HL-60/S4 treated with retinoic acid at 250 ng/mL for 4 days and 3 days (cell line): Measurements from ENCODE around the gene OXT.

Experiments used
- in situ Hi-C: fragments of 300-500 bp; cut with MboI; formaldehyde crosslinking; loops from 2 replicates; pipeline ENCODE4 v1.7.0; 2022; ENCODE audit warnings: low sequenced_read_pairs

OXT gene

DNA sequence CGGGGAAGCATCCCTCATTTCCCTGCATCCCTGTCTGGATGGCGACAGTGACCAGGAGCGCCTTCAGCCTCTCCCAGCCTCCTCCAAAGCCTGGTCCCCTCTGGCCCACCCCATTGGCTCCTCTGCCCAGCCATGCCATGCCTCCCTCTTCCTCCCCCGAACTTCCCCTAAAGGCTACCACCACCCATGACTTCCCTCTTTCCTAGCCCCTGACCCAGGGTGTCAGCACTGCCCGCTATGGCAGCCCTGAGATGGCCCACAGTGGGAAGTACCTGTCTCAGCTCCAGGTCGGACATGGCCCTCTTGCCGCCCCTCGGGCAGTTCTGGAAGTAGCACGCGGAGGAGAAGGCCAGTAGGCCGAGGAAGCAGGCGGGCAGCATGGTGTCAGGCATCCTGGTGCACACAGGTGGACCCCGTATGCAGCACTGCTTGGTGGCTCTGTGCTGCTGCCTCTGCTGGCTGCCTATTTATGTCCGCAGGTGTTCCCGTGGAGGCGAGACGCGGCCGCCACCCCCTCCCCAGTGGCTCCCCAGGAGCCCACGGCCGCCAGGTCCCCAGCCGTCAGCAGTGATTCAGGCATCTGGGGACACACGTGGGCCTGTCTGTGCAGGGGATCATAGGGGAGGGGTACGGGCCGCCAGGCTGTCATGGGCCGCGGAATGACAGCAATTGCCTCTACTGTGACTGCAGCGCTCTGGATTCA, 13.0 kb downstream of the OXT start, which contains the start of gene AVP:
TSS of gene AVP (minus strand) at position 442 of the 703 bp plus-strand sequence. CDS start at position 392, 50 bp downstream.
- in situ Hi-C loops = no loop called here

DNA sequence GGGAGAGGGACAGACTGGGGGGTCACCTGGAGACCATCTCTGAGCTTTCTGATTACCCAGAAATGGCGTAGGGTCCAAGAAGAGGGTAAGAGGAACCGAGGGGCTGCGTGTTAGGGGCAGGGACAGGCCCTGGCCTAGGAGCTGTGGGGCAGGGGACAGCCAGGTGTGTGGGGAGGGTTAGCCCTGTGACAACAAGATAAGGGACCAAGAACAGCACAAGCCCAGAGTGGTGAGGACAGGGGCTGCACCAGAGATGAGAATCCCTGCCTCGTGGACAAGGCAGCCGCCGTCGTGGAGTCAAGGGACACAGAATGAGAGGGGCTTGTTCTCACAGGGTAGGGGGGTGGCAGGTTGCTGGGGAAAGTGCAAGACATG, 13.6 kb downstream of the OXT start:
- in situ Hi-C loops = no loop called here

DNA sequence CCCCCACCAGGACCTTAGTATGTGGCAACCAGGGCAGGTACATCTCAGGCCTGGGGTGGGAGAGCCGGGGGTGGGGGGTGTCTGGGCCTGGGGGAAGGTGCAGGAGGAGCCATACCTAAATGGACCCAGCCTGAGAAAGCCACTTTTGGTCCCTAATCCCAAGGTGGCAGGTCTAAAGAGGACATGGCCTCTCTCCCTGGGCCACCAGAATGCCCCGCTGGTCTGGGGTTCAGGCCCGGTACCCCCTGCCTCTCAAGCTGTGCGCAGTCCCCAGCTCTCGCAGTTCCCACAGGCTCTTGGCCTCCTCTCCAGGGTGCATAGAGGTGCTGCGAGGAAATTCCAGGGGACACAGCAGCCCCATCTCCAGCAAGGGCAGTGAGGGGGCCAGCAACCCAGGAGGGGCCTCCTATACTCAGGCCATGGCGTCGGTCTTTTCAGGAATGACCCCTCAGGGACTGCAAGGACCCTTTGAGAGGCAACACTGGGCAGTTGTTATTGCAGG, 14.2 kb downstream of the OXT start:
- in situ Hi-C loops = no loop called here

DNA sequence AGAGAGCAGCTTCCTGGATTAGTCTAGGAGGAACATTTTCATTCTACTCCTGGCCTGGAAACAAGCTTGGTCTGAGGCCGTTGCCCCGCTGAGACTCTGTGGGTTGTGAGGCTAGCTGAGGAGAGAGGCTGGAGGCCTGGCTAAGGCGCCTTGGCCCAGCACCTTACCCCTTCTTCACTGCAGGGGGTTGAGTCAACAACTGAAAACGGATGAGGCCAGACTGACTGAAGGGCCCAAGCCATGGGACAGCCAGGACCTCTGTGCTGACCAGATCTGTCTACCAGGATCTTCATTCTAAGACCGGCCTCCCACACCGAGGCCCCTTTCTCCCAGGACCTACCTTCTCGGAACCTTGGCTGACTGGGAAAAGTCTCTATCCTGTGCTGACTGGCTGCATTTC, 16.6 kb downstream of the OXT start:
- in situ Hi-C loops = no loop called here

- in situ Hi-C loops = no loop called here
These were observed 19.1 kb downstream of the OXT start for GRCh38 chr20:3090565-3090964.

DNA sequence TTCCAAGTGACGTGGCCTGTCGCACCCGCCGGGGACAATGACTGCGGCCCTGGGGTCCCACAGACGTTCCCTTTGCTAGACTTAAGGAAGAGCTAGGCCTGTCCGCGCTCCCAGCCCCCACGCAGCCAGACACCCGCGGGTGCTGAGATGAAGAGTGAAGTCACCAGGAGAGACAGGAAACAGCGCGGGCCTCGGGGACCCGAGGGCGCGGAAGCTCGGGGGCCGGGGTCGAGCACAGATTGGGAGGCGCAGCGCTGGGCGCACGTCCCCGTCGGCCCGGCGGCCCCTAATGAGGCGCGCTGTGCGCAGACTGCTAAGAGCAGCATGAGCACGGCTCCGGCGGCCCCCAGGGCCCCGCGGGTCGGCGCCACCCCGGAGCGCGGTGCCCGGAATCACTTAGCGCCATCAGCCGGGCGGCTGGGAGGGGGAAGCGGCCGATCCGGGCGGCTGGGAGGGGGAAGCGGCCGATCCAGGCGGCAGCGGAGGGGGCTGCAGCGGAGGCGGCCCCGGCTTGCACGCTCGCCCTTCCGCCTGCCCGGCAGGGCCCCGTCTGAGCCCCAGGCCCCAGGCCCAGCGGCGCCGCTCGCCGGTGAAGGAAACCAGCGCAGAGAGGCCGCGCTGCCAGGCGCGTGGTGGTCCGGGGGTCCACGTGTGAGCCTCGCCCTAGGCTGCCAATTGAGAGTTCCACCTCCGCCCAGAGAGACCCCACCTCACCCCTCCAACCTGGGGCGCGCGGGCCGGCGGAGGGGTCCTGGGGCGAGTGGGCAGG, 21.4 kb downstream of the OXT start:
- in situ Hi-C loops = no loop called here

DNA sequence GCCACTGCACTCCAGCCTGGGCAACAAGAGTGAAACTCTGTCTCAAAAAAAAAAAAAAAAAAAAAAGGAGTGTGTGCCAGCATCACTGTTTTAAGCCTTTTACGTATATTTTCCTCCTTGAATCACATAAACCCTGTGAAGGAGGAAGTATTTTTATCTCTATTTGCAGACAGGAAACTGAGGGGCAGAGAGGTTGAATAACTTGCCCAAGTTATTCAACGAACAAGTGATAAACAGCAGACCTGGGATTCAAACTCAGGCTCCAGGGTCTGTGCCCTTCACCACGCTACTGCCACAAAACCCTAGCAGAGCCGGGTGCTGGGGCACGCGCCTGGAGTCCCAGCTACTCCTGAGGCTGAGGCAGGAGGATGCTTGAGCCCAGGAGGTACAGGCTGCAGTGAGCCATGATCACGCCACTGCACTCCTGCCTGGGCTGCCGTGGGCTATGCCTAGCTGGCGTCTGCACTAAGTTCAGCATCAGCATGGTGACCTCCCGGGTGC, 22.5 kb downstream of the OXT start:
- in situ Hi-C loops = no loop called here

GRCh38 chr20:3094848-3095629, 23.6 kb downstream of the OXT start:
- in situ Hi-C loops = no loop called here

- in situ Hi-C loops = no loop called here
These were observed 29.1 kb downstream of the OXT start for GRCh38 chr20:3100480-3100879.

DNA sequence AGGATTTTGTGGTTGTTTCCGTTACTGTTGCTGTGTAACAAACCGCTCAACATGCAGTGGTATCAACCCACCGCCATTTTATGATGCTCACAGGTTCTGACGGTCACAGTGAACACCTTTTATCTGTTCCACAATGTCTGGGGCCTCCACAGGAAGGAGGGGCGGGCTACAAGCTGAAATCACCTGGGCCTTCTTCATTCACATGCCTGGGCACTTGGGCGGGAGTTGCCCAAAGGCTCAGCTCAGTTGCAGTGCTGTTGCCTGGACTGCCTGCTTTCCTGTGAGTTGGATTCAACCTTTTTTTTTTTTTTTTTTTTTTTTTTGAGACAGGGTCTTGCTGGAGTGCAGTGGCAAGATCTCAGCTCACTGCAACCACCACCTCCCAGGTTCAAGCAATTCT, 29.8 kb downstream of the OXT start:
- in situ Hi-C loops = no loop called here

DNA sequence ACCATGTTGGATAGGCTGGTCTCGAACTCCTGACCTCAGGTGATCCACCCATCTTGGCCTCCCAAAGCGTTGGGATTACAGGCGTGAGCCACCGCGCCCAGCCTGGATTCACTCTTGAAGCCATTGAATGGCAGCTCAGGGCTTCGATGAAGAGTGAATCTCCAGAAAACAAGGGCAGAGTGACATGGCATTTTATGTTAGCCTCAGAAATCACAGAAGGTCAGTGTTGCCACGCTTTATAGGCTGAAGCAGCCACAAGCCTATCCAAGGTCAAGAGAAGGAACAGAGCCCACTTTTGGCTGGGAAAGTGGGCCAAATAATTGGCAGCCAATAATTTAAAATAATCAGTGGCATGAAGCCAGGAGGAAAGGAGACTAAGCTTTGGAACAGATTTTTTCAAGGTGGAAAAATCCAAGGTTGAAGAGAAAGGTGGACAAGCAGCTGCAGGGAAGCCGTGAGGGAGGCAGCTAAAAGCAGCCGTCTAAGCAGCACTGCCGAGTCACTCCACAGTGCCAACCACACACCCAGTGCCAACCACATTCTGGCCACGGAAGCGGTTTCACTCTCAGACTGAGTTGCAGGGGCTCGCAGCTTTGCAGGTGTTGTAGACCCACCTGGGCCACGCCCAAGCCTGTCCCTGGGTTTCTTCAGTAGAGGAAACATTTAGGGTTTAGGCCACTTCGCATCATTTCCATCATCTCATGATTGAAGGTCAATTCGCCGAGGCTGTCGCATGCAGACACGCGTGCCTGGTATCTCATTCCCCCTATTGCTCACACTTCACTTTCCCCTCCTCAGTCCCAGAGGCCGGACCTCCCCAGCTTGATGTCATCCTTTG, 30.5 kb downstream of the OXT start:
- in situ Hi-C loops = no loop called here

DNA sequence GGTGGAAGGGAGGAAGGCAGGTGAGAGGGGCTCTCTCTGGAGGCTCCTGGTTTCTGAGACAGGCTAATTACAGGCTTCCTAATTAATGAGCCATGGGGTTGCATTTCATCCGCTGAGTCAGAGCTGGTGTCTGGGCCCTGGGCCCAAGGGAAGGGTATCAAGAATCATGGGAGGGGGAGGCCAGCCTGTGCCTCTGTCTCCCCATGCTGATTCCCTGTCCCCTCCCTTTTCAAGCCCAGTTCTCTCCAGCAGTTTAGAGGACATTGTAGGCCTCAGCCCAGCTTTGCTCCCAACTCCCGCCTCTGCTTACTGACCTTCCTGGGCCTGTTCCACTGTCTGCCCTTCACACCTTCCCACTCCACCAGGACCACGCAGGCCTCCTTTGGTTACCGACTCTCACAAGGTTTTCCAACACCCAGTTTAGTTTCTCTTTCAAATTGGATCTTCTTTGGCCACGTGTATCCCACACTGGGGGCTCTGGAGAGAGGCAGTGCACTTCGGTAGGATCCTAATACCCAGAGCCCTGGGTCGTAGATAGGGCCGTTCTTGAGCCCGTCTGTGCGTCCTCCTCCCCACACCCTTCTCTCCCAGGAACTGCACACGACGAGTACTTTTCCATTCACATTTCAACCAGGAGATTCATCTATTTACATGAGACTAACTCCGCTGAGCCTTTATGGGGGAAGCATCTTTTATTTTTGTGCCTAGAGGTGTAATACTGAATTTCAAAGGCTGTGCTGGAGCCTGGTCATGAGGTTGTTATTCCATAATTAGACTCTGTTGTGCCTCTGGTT, 31.4 kb downstream of the OXT start:
- in situ Hi-C loops = no loop called here

- in situ Hi-C loops = no loop called here
These were observed 32.1 kb downstream of the OXT start for GRCh38 chr20:3103369-3104032.

- in situ Hi-C loops = no loop called here
These were observed 34.1 kb downstream of the OXT start for GRCh38 chr20:3105256-3106137.

- in situ Hi-C loops = no loop called here
These were observed 34.8 kb downstream of the OXT start for GRCh38 chr20:3106185-3106584.

DNA sequence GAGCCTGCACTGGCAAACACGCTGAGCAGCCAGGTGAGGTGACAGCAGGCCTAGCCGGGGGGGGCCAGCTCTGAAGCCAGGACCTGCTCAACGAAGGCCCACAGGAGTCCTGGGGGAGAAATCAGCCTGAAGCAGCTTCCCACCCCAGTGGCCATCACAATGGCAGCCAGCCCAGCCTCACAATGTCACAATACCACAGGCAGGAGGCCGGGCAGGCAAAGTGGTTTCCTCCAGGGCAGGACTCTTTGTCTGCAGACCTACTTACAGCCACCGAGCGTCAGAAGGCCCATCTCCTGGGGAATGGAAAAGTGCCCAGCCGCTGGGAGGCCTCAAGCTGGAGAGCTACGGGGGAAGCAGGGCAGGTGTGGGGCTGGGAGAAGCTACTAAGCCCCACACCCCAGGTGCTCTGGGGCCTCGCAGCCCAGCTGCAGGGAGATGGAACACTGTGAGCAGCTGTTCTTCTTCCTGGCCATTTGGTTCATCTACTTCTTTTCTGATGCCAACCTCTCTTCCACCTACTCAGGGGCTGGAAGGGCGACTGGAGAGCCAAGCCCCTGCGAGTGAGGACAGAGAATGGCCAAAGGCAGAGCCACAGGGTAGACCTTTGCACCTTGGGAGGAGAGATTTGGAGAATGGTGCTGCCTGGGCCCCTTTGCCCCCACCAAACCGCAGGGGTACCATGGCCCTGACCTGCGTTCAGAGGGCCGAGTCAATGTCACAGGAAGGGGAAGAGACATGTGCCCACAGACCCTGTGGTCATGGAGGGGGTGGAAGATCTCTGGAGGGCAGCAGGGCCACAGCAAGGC, 35.4 kb downstream of the OXT start:
- in situ Hi-C loops = no loop called here

- in situ Hi-C loops = no loop called here
These were observed 36.1 kb downstream of the OXT start for GRCh38 chr20:3107464-3108025.
